ENCODE measurements around the gene TOR1AIP2.

TOR1AIP2 gene

GRCh38 chr1:179883040-179883744, 5.6 kb upstream of the TOR1AIP2 start:
- Mint-ChIP-seq H3K9me3 (no peaks in the 10 kb centered on the region), H3K27me3 (no peaks in the 10 kb centered on the region), H3K27ac (peak overlapping the region; percentile 99 to 100), H3K4me3 (peak overlapping the region; percentile 96 to 99), H3K4me1 (peaks cover 55% of the 10 kb centered on the region)
- DNase-seq (no peak), ATAC-seq (peak; percentile 28)

- ATAC-seq (peak; percentile 84), DNase-seq (peak; percentile 99)
- Mint-ChIP-seq H3K4me1 (peaks cover 50% of the 10 kb centered on the region), H3K9me3 (no peaks in the 10 kb centered on the region), H3K4me3 (peak within 1 kb of the TSS; percentile 96 to 99), H3K27me3 (no peaks in the 10 kb centered on the region), H3K27ac (peak within 1 kb of the TSS; percentile 99 to 100)
Measured at GRCh38 chr1:179882253-179883039, 4.8 kb upstream of the TOR1AIP2 start, which contains the start of gene TOR1AIP1. TOR1AIP1 (plus strand) TSS chr1:179882285; CDS start chr1:179882503, 218 bp downstream.

- Mint-ChIP-seq H3K9me3 (no peaks in the 10 kb centered on the region), H3K27ac (peak overlapping the region; percentile 99 to 100), H3K4me1 (peaks cover 44% of the 10 kb centered on the region), H3K27me3 (no peaks in the 10 kb centered on the region), H3K4me3 (peak overlapping the region; percentile 96 to 99)
- DNase-seq (no peak), ATAC-seq (peak; percentile 2)
Measured at GRCh38 chr1:179881642-179882252, 4.1 kb upstream of the TOR1AIP2 start.

GRCh38 chr1:179879797-179880196, 2.2 kb upstream of the TOR1AIP2 start:
- Mint-ChIP-seq H3K4me1 (peaks cover 60% of the 10 kb centered on the region), H3K27ac (peak overlapping the region in 1 of 2 donors; percentile 54), H3K4me3 (peak overlapping the region in 1 of 2 donors; percentile 21), H3K9me3 (no peaks in the 10 kb centered on the region), H3K27me3 (no peaks in the 10 kb centered on the region)
- no peak for ATAC-seq
- DNase-seq = no peak

- Mint-ChIP-seq H3K27me3 (no peaks in the 10 kb centered on the region), H3K9me3 (no peaks in the 10 kb centered on the region), H3K4me3 (peak overlapping the region; percentile 81 to 89), H3K27ac (peak overlapping the region; percentile 40 to 96), H3K4me1 (peaks cover 64% of the 10 kb centered on the region)
- ATAC-seq (no peak), DNase-seq (no peak)
Measured at GRCh38 chr1:179876300-179876715, 1.3 kb downstream of the TOR1AIP2 start.

GRCh38 chr1:179875596-179876299, 1.9 kb downstream of the TOR1AIP2 start:
- H3K27me3 Mint-ChIP-seq = no peaks in the 10 kb centered on the region
- no peak overlapping the region for H3K4me3 Mint-ChIP-seq
- peaks cover 62% of the 10 kb centered on the region for H3K4me1 Mint-ChIP-seq
- no peak for DNase-seq
- no peak for ATAC-seq
- no peaks in the 10 kb centered on the region for H3K9me3 Mint-ChIP-seq
- no peak overlapping the region for H3K27ac Mint-ChIP-seq

GRCh38 chr1:179873438-179873851, 4.2 kb downstream of the TOR1AIP2 start:
- Mint-ChIP-seq H3K9me3 (no peaks in the 10 kb centered on the region), H3K27me3 (no peaks in the 10 kb centered on the region), H3K4me3 (no peak overlapping the region), H3K27ac (no peak overlapping the region), H3K4me1 (peaks cover 45% of the 10 kb centered on the region)
- DNase-seq (no peak), ATAC-seq (no peak)

GRCh38 chr1:179872558-179872957, 5.0 kb downstream of the TOR1AIP2 start:
- no peak for ATAC-seq
- Mint-ChIP-seq H3K4me1 (peaks cover 49% of the 10 kb centered on the region), H3K27me3 (no peaks in the 10 kb centered on the region), H3K9me3 (no peaks in the 10 kb centered on the region), H3K4me3 (no peak overlapping the region), H3K27ac (peak overlapping the region in 1 of 2 donors; percentile 19)
- DNase-seq = no peak

GRCh38 chr1:179871940-179872339, 5.7 kb downstream of the TOR1AIP2 start:
- peaks cover 50% of the 10 kb centered on the region for H3K4me1 Mint-ChIP-seq
- H3K4me3 Mint-ChIP-seq = no peak overlapping the region
- H3K9me3 Mint-ChIP-seq = no peaks in the 10 kb centered on the region
- H3K27ac Mint-ChIP-seq = no peak overlapping the region
- H3K27me3 Mint-ChIP-seq = no peaks in the 10 kb centered on the region
- ATAC-seq = no peak
- no peak for DNase-seq

GRCh38 chr1:179870870-179871269, 6.7 kb downstream of the TOR1AIP2 start:
- H3K27me3 Mint-ChIP-seq = no peaks in the 10 kb centered on the region
- peaks cover 43% of the 10 kb centered on the region for H3K4me1 Mint-ChIP-seq
- peak overlapping the region in 1 of 2 donors; percentile 64 for H3K27ac Mint-ChIP-seq
- no peaks in the 10 kb centered on the region for H3K9me3 Mint-ChIP-seq
- H3K4me3 Mint-ChIP-seq = no peak overlapping the region
- DNase-seq = no peak
- no peak for ATAC-seq

- ATAC-seq (peak; percentile 74), DNase-seq (peak; percentile 31 to 33)
- Mint-ChIP-seq H3K27ac (peak overlapping the region; percentile 12 to 35), H3K4me3 (no peak overlapping the region), H3K27me3 (no peaks in the 10 kb centered on the region), H3K9me3 (no peaks in the 10 kb centered on the region), H3K4me1 (peaks cover 17% of the 10 kb centered on the region)
Measured at GRCh38 chr1:179867493-179868330, 9.9 kb downstream of the TOR1AIP2 start.

- DNase-seq = no peak
- no peak for ATAC-seq
- peaks cover 9% of the 10 kb centered on the region for H3K4me1 Mint-ChIP-seq
- no peak overlapping the region for H3K27ac Mint-ChIP-seq
- H3K27me3 Mint-ChIP-seq = no peaks in the 10 kb centered on the region
- H3K9me3 Mint-ChIP-seq = no peaks in the 10 kb centered on the region
- H3K4me3 Mint-ChIP-seq = no peak overlapping the region
Measured at GRCh38 chr1:179866616-179867015, 11.0 kb downstream of the TOR1AIP2 start.

GRCh38 chr1:179865377-179865776, 12.2 kb downstream of the TOR1AIP2 start:
- Mint-ChIP-seq H3K9me3 (no peaks in the 10 kb centered on the region), H3K27me3 (no peaks in the 10 kb centered on the region), H3K4me3 (no peak overlapping the region), H3K27ac (no peak overlapping the region), H3K4me1 (peaks cover 9% of the 10 kb centered on the region)
- DNase-seq (no peak), ATAC-seq (no peak)

GRCh38 chr1:179860652-179861051, 17.0 kb downstream of the TOR1AIP2 start:
- H3K27ac Mint-ChIP-seq = no peak overlapping the region
- ATAC-seq = no peak

More at GRCh38 chr1:179860652-179861051, 17.0 kb downstream of the TOR1AIP2 start:
- Mint-ChIP-seq H3K27me3 (no peaks in the 10 kb centered on the region), H3K4me1 (no peaks in the 10 kb centered on the region), H3K4me3 (no peak overlapping the region), H3K9me3 (no peaks in the 10 kb centered on the region)
- DNase-seq = no peak

Measured in stimulated activated naive CD8-positive, alpha-beta T cell treated with anti-CD3 and anti-CD28 coated beads, Interleukin-15, amount 100 ng/mL, for 72 hours (primary cell).